ENCODE data around the gene KCNK1.

DNA sequence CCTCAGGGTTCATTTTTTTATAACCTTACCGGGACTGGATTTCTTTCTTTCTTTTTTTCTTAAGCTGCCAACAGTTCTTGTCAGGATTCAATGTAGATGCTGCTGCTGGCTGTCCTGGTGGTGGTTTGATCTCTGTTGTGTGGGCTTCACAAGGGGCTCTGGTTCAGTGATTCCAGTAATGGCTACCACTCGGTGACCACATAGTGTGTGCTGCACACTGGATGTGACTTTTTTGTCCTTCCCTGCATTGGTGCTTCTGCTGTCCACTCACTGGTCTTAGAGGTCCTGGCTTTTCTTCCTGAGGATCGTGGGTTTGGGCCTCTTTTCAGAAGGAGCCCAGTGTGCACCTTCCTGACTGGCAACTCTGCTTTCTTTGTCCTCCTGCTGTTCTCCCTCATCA is 18.5 kb downstream of the KCNK1 start:
- TF ChIP-seq, protein P1, sequence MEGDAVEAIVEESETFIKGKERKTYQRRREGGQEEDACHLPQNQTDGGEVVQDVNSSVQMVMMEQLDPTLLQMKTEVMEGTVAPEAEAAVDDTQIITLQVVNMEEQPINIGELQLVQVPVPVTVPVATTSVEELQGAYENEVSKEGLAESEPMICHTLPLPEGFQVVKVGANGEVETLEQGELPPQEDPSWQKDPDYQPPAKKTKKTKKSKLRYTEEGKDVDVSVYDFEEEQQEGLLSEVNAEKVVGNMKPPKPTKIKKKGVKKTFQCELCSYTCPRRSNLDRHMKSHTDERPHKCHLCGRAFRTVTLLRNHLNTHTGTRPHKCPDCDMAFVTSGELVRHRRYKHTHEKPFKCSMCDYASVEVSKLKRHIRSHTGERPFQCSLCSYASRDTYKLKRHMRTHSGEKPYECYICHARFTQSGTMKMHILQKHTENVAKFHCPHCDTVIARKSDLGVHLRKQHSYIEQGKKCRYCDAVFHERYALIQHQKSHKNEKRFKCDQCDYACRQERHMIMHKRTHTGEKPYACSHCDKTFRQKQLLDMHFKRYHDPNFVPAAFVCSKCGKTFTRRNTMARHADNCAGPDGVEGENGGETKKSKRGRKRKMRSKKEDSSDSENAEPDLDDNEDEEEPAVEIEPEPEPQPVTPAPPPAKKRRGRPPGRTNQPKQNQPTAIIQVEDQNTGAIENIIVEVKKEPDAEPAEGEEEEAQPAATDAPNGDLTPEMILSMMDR (IDR thresholded peaks at IDR 0.05; ENCODE audit: low read length) = no peak
- TF ChIP-seq EZH2phosphoT487 (IDR thresholded peaks at IDR 0.05; ENCODE audit: low read length) (no peak), EZH2 (optimal IDR thresholded peaks at IDR 0.05; ENCODE audit: low read depth, low read length) (no peak)

Data from MM.1S (cell line).